Measurements from ENCODE around the gene INPP5K. TPM values are rescaled to one million over a fixed set of nuclear protein-coding genes. Genes with fewer than 3 reads are reported as not detected.

INPP5K gene
- total and polyA plus RNA-seq, 8 donors: 23.6 to 51.1 (median 27.2) TPM

GRCh38 chr17:1494736-1495253 lies 21.6 kb downstream of the INPP5K start:
- Histone ChIP-seq H3K36me3 (peaks cover 0 to 35% of the 10 kb centered on the region in 2 donors), H3K27me3 (peaks cover 0 to 20% of the 10 kb centered on the region in 2 donors), H3K4me1 (peaks cover 0 to 47% of the 10 kb centered on the region in 2 donors), H3K9me3 (no peaks in the 10 kb centered on the region), H3K27ac (peak overlapping the region; percentile 3 to 90), H3K4me3 (no peak overlapping the region)
- ATAC-seq (no peak), DNase-seq (no peak)
- TF ChIP-seq, protein P1, sequence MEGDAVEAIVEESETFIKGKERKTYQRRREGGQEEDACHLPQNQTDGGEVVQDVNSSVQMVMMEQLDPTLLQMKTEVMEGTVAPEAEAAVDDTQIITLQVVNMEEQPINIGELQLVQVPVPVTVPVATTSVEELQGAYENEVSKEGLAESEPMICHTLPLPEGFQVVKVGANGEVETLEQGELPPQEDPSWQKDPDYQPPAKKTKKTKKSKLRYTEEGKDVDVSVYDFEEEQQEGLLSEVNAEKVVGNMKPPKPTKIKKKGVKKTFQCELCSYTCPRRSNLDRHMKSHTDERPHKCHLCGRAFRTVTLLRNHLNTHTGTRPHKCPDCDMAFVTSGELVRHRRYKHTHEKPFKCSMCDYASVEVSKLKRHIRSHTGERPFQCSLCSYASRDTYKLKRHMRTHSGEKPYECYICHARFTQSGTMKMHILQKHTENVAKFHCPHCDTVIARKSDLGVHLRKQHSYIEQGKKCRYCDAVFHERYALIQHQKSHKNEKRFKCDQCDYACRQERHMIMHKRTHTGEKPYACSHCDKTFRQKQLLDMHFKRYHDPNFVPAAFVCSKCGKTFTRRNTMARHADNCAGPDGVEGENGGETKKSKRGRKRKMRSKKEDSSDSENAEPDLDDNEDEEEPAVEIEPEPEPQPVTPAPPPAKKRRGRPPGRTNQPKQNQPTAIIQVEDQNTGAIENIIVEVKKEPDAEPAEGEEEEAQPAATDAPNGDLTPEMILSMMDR (IDR thresholded peaks at IDR 0.05): no peak
- intact Hi-C loops (cut with DNase I): loop anchor here in 1 of 2 donors (2.0 kb wide), 1 partner anchor 20 kb away; no protein-coding TSS in a partner anchor

DNA sequence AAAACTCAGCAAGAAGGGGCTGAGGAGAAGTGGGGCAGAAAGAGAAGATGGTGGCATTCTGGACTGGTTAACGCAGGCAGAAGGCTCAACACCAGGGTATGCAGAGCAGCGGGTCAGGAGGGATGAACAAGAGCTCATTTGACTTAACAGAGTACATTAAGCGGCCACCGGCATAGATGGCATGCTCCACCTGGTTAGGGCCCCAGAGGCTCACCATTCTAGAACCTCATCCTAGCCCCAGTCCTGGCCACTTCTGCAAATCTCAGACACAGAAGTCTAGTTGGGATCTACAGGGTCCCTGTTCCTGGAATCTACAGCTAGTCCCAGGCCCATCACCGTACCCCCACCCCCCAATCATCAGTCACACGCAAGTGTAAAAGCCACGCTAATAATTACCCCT lies 22.2 kb downstream of the INPP5K start:
- ATAC-seq (no peak), DNase-seq (no peak)
- H3K9me3 ChIP-seq: no peaks in the 10 kb centered on the region
- H3K36me3 ChIP-seq: peaks cover 0 to 35% of the 10 kb centered on the region in 2 donors
- peaks cover 0 to 53% of the 10 kb centered on the region in 2 donors for H3K4me1 ChIP-seq
- peak overlapping the region in 1 of 2 donors; percentile 90 for H3K27ac ChIP-seq
- no peak overlapping the region for H3K4me3 ChIP-seq
- peaks cover 0 to 20% of the 10 kb centered on the region in 2 donors for H3K27me3 ChIP-seq
- intact Hi-C loops (cut with DNase I): loop anchor here in 1 of 2 donors (2.0 kb wide), 1 partner anchor 21 kb away; no protein-coding TSS in a partner anchor
- TF ChIP-seq, protein P1 (IDR thresholded peaks at IDR 0.05): no peak

GRCh38 chr17:1493291-1493980 lies 23.0 kb downstream of the INPP5K start:
- Histone ChIP-seq H3K4me1 (peaks cover 5 to 61% of the 10 kb centered on the region in 2 donors), H3K9me3 (no peaks in the 10 kb centered on the region), H3K27me3 (peaks cover 0 to 26% of the 10 kb centered on the region in 2 donors), H3K27ac (peak overlapping the region; percentile 83 to 90), H3K4me3 (peak overlapping the region in 1 of 2 donors; percentile 82), H3K36me3 (peaks cover 0 to 35% of the 10 kb centered on the region in 2 donors)
- intact Hi-C loops (cut with DNase I): no loop called here
- DNase-seq: peak in 1 of 4 donors; percentile 84
- TF ChIP-seq, protein P1 (IDR thresholded peaks at IDR 0.05): no peak
- peak; percentile 1 for ATAC-seq

GRCh38 chr17:1492249-1493206 lies 23.9 kb downstream of the INPP5K start, which contains the start of gene MYO1C:
TSS of gene MYO1C (minus strand) at chr17:1492686. CDS start at chr17:1492487, 199 bp downstream.
- Histone ChIP-seq H3K36me3 (peaks cover 0 to 29% of the 10 kb centered on the region in 2 donors), H3K27ac (peak within 1 kb of the TSS; percentile 83 to 90), H3K9me3 (no peaks in the 10 kb centered on the region), H3K27me3 (peaks cover 0 to 35% of the 10 kb centered on the region in 2 donors), H3K4me3 (peak within 1 kb of the TSS; percentile 54 to 82), H3K4me1 (peaks cover 8 to 68% of the 10 kb centered on the region in 2 donors)
- DNase-seq: peak in 1 of 4 donors; percentile 82
- no peak for ATAC-seq
- intact Hi-C loops (cut with DNase I): no loop called here
- TF ChIP-seq, protein P1 (IDR thresholded peaks at IDR 0.05): no peak

All from left lung (tissue), 10 donors.